AG08396 (cell line): ENCODE results near the gene UBR3.
"Not testable (repeated sequence)": the region's sequence is repeated elsewhere in the genome, so short reads cannot be mapped to it uniquely, and the experiment has no call there.

ENCODE experiments used
- DNase-seq: peaks from one replicate; pipeline ENCODE4 v3.0.0; 2012; ENCODE audit warnings: low spot score, mixed read lengths

UBR3 gene

GRCh38 chr2:169867579-169867978 lies 40.3 kb downstream of the UBR3 start:
- DNase-seq: no peak

- no peak for DNase-seq
Observed at GRCh38 chr2:169868951-169869350, 41.7 kb downstream of the UBR3 start.

GRCh38 chr2:169871369-169871768 lies 44.1 kb downstream of the UBR3 start:
- not testable (repeated sequence) for DNase-seq

DNA sequence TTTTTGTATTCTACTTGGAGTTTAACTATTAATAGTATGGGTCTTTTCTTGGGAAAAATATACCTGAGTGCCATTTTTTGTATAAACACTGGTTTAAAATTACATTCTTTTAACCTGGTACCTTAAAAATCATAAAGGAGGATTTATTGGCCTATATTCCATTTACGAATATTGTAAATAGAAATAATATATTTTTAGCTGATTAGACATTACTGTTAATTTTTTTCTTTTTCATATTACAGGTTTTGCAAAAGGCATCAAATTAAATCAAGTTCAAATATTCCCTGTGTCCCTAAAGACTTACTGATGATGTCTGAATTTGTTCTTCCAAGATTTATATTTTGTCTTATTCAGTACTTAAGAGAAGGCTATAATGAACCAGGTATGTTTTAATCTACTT lies 44.7 kb downstream of the UBR3 start:
- DNase-seq: no peak

DNA sequence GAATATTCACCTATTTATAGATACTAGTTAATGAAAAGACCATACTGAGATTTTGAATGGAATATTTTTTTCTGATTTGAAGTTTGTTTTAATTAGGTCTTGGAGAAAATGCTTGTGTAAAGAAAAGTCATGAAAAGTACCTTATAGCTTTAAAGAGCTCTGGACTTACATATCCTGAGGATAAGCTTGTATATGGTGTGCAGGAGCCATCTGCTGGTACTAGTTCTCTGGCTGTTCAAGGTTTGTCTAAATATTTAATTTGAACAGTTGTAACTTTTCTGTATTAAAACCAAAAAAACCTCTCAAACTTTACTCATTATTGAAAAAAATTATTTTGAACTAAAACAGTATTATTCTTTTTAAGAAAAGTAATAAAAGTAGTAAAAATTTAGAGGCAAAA lies 50.1 kb downstream of the UBR3 start:
- DNase-seq: no peak

DNA sequence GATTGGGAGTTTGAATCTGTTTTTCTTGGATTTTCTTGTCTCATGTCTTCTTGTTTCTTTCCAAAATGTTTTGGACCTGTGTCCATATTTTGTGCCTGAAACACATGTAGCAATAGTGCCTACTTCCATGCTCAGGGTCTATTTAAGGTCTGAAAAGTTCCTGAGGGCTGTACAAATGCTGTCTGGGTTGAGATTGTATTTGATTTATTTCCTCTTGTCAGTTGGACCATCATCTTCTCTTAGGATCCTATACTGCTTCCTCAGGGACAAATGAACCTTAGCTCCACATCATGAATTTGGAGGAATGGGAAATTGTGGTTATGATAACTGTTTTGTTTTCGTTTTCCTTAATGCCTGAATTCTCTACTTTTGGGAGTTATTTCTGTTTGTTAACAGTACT lies 59.9 kb downstream of the UBR3 start:
- no peak for DNase-seq

GRCh38 chr2:169891593-169892298 lies 64.5 kb downstream of the UBR3 start:
- DNase-seq: peak; percentile 20

- no peak for DNase-seq
Observed at GRCh38 chr2:169892951-169893350, 65.7 kb downstream of the UBR3 start.

- DNase-seq: peak; percentile 15
Observed at GRCh38 chr2:169895294-169895985, 68.2 kb downstream of the UBR3 start.

GRCh38 chr2:169897834-169898233 lies 70.6 kb downstream of the UBR3 start:
- DNase-seq: no peak

GRCh38 chr2:169900103-169900502 lies 72.8 kb downstream of the UBR3 start:
- not testable (repeated sequence) for DNase-seq

GRCh38 chr2:169900686-169901085 lies 73.4 kb downstream of the UBR3 start:
- no peak for DNase-seq

DNA sequence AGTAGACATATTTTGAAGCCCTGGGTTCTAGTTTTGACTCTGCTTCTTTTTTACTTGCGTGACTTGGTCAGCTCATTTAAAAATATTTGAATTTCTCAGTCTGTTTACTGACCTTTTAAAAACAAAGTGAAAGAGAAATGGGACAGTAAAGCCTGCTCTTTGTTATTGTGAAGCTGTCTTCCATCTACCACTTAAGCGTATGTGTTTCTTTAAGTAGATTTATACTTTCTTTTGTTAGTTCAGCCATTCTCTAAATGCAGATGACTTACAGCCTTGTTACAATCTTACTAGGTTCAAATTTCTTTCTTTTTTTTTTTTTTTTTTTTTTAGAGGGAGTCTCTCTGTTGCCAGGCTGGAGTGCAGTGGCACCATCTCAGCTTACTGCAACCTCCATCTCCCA lies 79.5 kb downstream of the UBR3 start:
- DNase-seq: no peak

DNA sequence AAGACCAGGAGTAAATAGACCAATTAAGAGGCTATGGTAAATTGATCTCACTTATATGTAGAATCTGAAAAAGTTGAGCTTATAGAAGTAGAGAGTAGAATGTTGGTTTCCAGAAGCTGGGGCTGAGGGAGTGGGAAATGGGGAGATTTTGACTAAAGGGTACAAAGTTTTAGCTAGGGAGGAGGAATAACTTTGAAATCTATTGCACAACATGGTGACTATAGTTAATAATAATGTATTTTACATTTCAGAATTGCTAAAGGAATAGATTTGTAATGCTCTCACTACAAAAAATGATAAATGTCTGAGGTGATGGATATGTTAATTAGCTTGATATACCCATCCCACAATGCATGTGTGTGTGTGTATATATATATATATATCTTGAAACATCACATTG lies 82.1 kb downstream of the UBR3 start:
- no peak for DNase-seq

DNA sequence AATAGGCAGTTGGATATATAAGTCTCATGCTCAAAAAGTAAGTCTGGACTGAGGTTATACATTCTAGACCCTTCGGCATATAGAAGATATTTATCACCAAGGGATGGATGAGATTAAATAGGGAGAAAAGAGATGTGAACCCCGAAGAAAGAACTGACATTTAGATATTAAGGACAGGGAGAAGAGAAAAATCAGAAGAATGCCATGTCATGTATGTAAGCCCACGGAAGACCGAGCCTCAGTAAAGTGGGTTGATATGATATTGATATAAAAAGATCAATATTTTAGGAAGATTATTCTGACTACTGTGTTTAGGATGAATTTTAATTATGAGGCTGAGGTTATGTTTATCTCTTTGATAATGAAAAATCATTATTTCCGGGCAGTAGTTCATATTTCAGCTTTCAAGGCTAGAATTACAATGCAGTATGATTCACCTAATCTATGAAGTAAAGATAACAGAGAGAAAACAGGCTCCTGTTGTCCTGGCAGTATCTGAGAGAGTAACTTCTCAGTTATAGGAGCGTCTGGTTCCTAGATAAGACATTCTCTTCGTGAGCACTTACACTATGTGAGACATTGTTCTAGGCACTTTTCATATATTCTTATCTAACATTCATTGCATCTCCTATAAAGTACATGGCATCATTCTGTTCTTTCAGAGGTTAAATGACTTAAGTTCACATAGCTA lies 83.0 kb downstream of the UBR3 start:
- no peak for DNase-seq

GRCh38 chr2:169911119-169911518 lies 83.9 kb downstream of the UBR3 start:
- DNase-seq: no peak

- no peak for DNase-seq
Observed at GRCh38 chr2:169916623-169917022, 89.4 kb downstream of the UBR3 start.

GRCh38 chr2:169923977-169924376 lies 96.7 kb downstream of the UBR3 start:
- DNase-seq: no peak

DNA sequence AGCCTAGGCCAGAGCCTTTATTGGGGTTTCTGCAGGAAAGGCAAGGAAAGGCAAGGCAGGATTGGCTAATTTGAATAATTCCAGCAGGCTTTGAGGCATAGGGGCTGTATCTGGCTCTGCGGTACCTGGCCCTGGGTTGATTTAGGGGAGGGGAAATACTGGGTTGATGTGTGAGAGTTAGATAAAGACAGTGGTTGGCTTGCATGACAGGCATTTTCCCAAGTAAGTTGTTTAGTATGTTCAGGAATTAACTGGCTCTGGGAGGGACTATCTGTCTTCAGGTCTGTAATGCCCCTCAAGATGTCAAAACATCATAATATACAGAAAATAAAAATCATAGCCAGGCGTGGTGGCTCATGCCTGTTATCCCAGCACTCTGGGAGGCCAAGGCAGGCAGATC lies 98.7 kb downstream of the UBR3 start:
- DNase-seq: no peak

GRCh38 chr2:169928463-169928864 lies 101.2 kb downstream of the UBR3 start:
- no peak for DNase-seq

DNA sequence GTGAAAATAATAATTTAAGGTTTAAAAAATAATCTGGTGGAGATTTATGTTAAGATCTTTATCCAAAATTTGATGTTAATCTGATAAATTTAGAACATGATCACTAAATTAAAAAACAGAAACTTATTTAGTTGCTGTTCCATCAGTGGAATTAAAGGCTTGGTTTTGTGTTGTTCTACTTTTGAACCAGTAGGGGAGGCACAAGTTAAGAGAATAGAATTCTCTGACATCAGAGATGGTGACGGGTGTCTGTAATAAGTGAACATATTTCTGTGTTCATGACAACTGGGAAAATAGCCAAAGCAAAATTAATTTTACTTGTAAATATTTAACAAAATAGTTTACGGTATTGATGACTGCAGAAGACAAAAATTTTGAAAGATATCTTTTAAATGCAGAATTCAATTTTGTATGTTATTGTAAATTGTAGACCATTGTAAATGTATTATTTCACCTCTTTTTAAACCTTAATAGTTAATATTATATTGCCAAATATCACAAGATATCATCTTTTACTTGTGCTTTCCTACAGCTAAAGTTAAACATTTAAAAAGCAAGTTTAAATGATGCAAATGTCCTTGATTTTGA lies 106.0 kb downstream of the UBR3 start:
- peak; percentile 21 for DNase-seq

GRCh38 chr2:169936652-169937051 lies 109.4 kb downstream of the UBR3 start:
- not testable (repeated sequence) for DNase-seq

- no peak for DNase-seq
Observed at GRCh38 chr2:169945515-169945914, 118.3 kb downstream of the UBR3 start.
